GM19467 (cell line): ENCODE data around the gene SDK1.

ENCODE experiments used
- ATAC-seq: cut with Tn5 transposase; IDR thresholded peaks from one replicate; pipeline ENCODE4 v1.9.1; 2021; ENCODE audit warnings: mild to moderate bottlenecking, moderate library complexity; ENCODE audit not compliant: unreplicated experiment

Gene SDK1

DNA sequence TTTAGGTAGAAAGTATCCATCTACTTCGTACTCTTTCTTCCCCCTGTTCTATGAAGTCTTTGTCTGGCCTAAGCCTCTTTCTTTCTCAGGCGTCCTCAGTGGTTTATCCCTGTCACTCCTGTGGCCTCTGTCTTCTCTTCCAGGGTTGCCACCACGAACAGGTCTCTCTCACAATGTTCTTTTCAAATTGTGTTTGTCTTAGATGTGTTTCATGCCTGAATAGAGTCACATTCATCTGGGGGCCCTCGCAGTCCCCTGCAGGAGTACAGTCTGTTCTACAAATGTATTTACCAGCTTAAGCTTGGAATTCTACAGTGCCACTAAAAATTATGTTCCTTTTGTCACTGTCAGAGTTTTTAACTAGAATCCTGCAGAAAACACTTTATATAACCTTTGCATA lies 700.7 kb downstream of the SDK1 start:
- no peak for ATAC-seq

DNA sequence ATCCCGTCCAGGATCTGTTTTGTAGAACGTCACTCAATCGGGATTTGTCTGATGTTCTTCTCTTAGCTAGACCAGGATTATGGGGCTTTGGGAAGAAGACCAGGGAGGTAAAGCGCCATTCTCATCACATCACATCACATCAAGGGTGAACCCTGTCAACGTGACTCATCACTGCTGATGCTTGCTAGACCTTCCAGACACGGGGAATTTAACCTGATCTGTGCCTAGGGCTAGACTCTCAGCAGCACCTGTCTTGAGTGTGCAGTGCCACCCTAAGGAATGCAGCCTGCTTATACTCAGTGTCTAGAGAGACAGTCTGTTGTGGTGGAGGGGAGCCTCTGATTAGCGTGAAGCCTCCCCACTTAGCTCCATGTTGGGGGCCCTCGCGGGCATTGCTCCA lies 702.5 kb downstream of the SDK1 start:
- ATAC-seq, result no peak

DNA sequence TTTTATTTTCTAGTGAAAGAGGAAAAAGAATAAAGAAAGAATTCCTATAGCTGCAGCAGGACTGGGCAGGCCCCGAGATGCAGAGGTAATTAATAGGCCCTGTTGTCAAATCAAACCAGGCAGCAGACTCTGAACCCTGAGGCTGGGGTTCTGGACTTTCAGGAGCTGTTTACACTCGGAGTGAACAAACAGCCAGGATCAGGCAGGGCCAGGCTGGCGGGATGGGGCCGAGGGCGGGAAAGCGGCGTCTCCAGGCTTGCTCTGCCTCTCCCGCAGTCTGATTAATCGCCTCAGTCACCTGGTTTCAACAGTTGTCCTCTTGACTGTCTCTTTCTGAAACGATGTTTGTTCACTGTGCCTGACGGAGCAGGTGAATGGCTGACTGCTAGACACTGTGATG lies 705.6 kb downstream of the SDK1 start:
- ATAC-seq, result no peak

DNA sequence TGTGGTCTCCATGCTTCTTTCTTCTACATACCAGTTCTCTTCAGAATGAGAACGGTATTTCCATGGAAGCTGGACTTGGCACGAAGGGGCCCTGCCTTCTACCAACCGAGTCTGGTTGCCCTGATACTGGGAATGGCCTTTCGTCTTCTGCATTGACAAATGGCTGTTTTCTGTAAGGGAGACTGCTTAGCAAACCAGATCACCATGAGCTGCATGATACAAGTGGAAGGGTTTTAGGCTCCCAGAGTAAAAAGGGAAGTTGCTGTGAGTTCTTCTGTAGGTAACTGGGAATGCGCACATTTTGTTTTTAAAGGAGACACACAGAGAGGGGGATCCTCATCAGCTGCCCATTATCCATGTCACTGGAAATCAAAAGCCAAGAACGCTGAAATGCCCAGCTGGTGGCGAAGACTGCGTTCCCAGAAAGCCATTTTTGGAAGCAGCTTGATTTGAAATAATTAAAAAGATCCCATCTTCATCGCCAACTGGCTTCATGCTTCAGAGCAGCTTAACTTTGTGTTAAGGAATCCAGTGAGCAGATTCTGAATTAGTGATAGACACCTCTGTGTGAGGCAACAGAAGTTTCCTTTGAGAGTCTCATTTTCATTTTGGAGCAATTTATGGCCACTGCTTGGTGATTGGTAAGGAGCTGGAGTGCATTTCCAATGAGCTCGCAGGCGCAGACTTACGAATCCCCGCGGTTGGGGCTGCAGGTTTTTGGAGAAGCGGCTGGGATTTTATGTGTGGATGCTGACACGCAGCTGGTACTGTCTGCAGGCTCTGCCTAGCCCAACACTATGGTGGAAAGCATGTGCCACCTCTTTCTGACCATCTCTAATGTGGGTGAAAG lies 708.4 kb downstream of the SDK1 start:
- no peak for ATAC-seq

DNA sequence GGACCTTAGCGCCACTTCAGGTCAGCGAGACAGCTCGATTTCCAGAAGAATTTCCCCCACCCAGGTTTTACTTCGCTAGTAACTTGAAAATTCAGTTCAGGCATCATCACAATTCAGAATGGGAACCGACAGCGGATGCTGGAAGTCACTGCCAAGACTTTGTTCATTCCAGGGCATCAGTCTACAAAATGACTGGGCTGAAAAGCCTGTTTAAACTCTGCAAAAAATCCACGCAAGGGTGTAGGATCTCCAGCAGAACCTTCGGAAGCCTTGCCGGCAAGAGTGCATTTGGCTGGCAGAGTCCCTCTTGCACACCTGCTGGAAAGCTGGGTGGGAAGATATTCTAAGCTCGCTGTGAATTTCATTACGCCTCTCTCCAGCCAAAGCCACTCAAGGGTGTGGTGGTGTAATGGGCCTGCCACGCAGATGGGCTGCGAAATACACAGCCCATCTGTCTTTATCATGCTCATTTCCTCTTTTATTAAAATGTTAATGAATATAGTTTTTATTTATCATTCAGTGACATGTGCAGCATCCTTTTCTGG lies 709.1 kb downstream of the SDK1 start:
- ATAC-seq, result no peak

DNA sequence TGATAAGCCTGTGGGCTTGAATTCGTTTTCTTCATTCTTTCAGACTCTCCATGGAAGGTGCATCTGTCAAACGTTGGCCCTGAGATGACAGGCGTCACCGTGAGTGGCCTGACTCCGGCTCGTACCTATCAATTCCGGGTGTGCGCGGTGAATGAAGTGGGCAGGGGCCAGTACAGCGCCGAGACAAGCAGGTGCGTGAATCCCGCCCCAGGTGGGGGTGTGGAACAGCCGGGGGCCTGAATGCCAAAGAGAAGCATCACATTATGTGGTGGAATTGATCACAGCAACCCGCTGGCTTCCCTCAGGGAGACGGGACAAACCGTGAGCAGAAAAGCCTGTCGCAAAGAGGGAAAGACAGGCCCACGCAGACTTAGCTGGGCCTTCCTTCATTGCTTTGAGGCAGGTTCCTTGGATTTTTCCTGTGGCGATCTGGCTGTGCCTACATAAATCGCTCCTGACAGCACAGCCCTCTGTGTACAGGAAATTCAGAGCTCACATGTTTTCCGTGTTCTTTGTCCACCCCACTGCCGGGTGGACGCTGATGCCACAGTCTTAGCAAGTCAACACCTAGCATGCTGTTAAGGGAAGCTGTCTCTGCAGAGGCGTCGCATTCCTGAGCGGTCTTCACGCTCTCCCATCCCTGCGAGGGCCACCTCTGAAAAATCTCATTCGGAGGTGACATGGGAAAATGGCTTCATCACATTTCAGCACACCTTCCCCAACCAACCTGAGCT lies 710.0 kb downstream of the SDK1 start:
- ATAC-seq, result no peak

DNA sequence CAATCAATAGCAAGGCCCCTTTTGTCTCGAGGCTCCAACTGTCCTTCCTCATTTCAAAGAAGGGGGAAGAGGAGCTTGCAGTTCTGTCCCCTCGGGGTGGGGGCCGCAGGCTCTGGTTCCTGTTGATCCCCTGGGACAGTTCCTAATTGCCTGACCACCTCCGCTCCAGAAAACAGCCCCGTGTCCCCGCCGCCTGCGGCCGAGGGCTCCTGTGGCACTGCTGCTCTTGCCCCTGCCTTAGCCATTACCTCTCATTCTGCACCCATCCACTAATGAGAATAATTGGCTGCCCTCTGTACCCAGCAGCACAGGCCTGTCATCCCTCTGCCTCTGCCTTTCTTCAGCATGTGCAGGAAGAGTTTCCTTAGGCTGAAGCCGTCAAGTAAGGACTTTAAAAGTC lies 712.7 kb downstream of the SDK1 start:
- no peak for ATAC-seq

DNA sequence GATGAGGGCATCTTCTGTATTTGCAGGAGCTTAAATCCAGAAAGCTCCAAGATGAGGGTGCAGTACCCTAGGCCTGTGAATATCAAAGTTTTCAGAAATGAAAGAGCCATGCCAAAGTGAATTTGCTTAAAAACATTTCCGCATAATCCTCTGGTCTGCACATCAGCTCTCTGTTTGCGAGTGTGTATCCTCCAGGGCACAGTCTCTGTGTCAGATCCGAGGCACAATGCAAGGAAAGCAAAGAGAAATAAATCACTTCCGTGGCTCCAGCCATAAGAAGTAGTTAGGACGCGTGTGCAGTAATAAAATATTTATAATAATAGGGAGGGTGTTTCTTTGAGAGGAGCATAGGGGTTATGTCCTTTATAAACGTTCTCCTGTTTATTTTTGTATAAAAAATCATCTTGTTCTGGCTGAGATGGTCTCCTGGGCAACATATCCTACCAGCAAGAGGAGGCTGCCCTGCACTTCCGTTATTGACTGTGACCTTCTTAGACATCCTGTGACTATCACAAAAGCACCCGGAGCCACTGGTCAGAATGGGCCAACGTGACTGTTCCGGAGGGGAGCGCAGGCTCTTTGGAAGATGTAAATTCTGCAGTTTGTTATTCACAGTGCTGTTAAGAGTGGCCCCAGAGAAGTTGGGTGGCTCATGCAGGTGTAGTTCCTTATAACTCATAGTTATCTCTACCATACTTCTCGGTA lies 713.4 kb downstream of the SDK1 start:
- no peak for ATAC-seq

DNA sequence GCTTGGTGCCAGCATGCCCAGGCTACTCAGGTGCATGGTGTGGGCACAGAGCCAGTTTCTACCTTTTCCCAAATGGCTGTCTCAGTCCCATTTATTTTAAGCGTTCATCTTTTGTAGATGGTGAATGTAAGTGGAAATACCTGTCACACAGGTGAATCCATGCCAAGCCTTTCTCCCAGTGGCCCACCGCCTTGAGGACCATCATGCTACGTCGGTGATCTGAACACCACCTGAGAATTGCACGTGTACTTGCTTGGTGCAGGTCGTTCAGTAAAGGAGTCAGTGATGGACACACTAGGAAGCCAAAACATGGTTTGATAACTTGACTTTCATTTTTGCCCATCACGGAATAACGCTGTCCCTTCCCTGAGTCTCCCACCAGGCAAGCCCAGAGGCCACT lies 714.3 kb downstream of the SDK1 start:
- no peak for ATAC-seq

DNA sequence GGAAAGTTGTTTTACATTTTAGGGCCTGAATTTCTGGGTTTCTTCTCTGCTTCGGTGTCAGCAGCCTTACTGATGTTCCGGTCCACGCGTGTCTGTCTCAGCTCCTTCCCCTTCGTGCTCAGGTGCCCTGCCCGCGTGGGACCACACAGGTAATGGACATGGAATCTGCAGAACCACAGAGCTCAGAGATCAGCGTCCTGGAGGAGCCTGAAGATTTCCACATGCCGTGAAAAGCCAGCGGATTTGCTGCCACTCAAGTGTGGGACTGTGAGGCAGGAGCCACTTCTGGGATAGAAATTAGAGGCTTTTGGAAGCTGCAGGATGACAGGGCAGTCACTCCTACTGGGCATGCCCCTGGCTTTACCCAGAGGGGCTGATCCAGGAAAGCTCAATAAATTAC lies 714.9 kb downstream of the SDK1 start:
- ATAC-seq, result no peak

DNA sequence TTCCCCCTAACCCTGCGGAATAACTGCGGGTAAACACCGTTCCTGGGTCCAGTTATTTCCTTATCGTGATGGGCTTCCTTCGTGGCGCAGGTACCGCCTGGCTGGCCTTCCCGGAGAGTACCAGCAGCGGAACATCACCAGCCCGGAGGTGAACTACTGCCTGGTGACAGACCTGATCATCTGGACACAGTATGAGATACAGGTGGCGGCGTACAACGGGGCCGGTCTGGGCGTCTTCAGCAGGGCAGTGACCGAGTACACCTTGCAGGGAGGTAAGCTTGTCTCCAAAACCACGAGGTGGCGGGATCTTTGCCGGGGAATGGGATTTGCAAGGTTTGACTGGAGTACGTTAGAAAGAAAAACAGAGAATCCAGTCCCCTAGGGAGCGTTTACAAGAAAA lies 716.0 kb downstream of the SDK1 start:
- ATAC-seq, result no peak

DNA sequence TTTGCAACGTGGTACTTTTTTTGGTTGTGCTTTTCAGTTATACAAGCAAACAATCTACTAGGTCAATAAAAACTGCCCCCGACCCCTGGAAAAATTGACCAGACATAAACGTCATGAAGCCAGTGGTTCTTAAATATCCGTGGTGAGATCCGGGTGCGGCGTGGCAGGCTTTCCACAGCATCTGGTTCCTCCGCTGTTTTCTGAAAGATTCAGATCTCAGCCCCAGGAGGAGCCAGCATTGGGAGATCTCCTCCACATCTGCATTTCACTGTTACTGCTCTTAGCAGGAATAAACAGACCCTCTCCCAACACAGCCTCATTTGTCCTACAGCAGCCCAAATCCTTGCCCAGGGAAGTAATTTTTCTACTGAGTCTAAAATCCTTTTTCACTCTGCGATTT lies 716.7 kb downstream of the SDK1 start:
- ATAC-seq, result no peak

DNA sequence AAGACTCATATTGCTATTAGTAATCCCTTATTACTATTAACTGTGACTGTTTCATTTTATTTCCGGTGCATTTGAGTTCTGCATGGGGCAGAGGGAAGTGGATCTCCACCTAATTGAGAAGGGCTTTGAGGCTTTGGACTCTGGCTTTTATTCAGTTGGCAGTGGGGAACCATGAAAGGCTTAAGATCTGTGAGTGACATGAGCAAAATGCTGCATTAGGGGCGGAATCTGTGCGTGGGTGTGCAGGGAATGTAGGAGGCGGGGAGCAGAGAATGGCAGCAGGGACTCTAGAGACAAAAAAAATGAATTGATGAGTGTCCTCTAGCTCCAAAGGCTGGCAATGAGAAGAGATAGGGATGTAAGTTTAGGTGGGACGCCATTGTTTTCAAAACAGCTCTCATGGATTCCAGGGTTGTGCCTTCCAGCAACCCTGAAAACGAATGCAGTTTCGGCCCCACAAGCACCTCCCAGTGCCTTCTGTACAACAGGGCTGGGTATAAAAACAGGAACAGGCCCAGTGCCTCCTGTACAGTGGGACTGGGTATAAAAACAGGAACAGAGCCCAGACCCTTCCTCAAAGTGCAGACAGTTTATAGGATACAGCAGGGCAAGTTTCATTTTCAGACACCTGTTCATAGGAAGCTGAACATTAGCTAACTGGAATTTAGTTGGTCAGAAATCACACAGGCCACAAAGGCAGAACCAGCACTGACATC lies 717.7 kb downstream of the SDK1 start:
- no peak for ATAC-seq

DNA sequence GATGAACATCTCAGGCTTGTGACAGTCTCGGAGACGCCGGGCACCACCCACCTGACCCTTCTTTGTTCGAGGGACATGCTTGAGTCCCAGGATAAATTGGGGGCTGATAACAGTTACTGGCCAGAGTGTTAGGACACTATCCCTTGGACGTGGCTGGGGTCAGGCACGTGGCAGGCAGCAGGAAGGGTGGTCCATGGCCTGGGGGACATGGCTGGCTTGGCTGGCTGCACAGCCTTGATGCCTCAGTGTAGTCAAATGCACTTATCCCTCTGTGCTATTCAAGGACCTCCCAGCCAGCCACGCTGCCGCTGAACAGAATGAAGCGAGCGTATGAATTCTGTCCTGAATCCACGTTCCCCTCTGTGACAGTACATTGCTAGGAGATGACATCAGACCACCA lies 719.0 kb downstream of the SDK1 start:
- no peak for ATAC-seq

DNA sequence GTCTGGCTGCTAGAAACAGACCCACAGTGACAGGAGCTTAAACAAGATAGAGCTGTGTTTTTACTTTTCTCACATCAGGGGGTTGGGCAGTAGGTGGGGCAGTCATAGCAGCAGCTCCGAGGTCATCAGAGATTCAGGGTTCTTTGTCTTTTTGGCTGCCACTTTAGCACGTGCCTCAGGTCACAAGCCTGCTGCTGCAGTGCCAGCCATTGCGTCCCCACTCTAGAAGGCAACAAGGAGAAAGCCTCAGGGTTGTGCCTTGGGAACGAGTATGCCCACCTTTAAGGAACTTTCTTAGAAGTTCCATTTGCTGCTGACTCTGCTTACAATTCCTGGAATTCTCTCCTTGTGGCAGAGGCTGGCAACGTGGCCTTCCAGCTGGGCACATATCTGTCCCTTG lies 720.4 kb downstream of the SDK1 start:
- ATAC-seq, result no peak

DNA sequence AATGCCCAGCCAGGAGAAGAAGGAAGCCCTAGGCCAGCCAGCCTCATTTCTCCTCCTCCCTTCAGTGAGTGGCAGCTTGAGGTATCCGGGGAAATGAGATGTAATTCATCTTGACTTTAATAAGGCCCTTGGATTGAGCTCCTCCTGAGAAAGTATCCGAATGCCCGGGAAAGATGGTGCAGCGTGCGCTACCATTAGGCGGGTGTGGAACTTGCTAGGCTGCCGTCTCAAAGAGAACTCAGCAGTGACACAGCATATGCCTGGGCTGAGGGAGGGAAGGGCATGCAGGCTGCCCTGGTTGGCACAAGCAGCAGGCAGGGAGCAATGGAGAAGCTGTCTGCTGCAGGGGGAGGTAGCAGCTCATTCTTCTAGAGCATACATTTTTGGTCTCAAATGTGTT lies 721.2 kb downstream of the SDK1 start:
- no peak for ATAC-seq

DNA sequence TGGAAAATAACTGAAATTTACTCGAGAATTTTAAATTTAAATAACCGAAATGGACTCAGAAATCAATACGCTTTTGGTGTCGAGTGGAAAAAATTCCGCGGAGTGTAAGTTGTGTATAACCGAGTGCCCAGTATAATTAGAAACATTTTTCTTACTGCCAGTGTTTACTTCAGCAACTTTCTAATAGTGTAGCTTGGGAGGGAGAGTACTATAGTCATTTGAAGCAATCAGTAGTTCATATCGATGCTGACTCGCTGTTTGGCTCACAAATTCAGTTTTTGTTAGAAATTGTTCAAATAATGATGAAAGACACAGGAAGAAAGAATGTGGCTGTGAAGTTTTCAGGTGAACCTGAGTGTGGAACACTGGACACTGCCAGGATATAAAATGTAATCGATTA lies 722.5 kb downstream of the SDK1 start:
- ATAC-seq, result no peak

DNA sequence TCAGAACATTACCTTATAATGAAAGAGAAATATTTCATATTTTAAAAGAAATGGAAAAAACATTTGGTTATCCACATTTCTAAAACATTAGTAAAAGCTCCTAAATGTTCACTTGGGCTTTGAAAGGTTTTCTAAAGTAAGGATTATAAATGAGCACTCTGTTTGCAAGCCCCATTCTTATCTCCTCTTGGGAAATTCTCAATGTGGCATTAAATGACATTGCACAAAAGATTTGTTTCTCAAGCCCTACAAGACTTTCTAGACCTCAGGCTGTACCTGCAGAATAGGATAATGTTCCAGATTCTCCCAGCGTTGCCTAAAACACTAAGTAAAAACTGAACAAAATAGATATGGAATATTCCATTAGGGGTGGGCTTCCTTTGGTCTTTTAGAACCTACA lies 723.1 kb downstream of the SDK1 start:
- ATAC-seq, result no peak

DNA sequence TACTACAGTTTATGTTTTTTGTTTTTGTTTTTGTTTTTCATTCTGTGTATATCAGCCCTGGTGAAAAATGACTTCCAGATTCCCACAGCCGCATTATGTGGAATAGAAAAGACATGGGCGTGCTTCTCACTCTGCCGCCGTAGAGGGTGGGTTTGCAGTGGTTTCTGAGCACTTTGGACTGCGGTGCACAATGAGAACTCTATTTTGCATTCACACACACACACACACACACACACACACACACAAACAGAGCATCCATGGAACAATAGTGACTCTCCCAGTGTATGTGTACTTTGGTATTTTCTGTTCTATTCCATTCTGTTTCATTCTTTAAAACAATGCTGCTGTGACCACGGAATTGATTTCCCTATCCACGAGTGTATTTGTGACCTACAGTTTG lies 723.8 kb downstream of the SDK1 start:
- ATAC-seq, result no peak

DNA sequence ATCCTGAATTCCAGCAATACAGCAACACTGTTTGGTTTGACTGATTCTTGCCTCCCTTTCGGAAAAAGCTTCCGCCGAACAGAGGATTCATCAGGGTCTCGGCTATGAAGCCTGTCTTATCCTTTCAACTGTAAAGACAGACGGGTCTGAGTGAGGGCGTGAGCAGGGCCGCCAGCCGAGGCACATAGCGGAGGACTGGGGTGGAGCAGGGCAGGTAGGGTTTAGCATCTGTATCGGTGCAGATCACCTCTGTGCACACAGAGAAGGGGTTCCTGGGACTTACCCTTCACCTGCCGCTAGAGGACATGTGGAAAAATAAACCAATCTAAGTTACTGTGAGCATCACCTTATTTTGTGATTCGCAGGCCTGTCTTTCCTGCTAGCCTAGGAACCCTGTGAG lies 724.2 kb downstream of the SDK1 start:
- no peak for ATAC-seq
